Gastrocnemius medialis (tissue), 4 donors: Measurements from ENCODE around the gene PRIM2. TPM values are rescaled to one million over a fixed set of nuclear protein-coding genes. Genes with fewer than 3 reads are reported as not detected.
"Not testable (repeated sequence)": the region's sequence is repeated elsewhere in the genome, so short reads cannot be mapped to it uniquely, and the experiment has no call there.

Source experiments
- ATAC-seq, 2 donors: fragments of 150-250 bp; one replicate each; pipeline ENCODE4 v1.9.1; 2016
- DNase-seq, 2 donors: peaks; one replicate each; pipeline ENCODE4 v3.0.0-alpha.2; 2019
- H3K27ac ChIP-seq, 4 donors: fragments of 200-600 bp; sonication (generic); 1 replicate in 1 of 4; 2 replicates in 3 of 4; pipeline ENCODE4 v1.5.1; 2016 to 2018; ENCODE audit warnings: mild to moderate bottlenecking in 2 of 4, moderate library complexity in 1 of 4
- H3K27me3 ChIP-seq, 3 donors: fragments of 200-600 bp; sonication (generic) in 2 of 3; 1 replicate in 1 of 3; 2 replicates in 2 of 3; pipeline versions ENCODE4 v1.5.1 to v1.6.0; 2016 to 2019; ENCODE audit warnings: mild to moderate bottlenecking in 1 of 3, moderate library complexity in 1 of 3
- H3K36me3 ChIP-seq, 2 donors: fragments of 200-600 bp; sonication (generic) in 1 of 2; one replicate each; pipeline ENCODE4 v1.5.1; 2017 to 2018
- H3K4me1 ChIP-seq, 2 donors: fragments of 200-600 bp; sonication (generic) in 1 of 2; one replicate each; pipeline ENCODE4 v1.5.1; 2016 to 2017; ENCODE audit warnings: mild to moderate bottlenecking in 2 of 2
- H3K4me3 ChIP-seq, 4 donors: fragments of 200-600 bp; sonication (generic) in 3 of 4; 1 replicate in 1 of 4; 2 replicates in 3 of 4; pipeline ENCODE4 v1.5.1; 2016 to 2019; ENCODE audit warnings: mild to moderate bottlenecking in 2 of 4
- H3K9me3 ChIP-seq, 3 donors: fragments of 200-600 bp; sonication (generic) in 2 of 3; 1 replicate in 1 of 3; 2 replicates in 2 of 3; pipeline ENCODE4 v1.5.1; 2016 to 2019
- in situ Hi-C, 4 donors: fragments of 200-750 bp; cut with MboI; loops; one replicate each; pipeline versions ENCODE4 v1.15.0 to v1.8.0; 2017; ENCODE audit warnings: low sequenced_read_pairs in 4 of 4
- intact Hi-C: fragments of 100-400 bp; cut with DNase I; formaldehyde crosslinking; loops from one replicate; pipeline ENCODE4 v1.15.1; 2023; ENCODE audit warnings: low total_unique reads
- microRNA counts, 2 donors: library from miRNA; unstranded; fragments of <30 nt; microRNA quantifications; one replicate each; lab custom pipeline; 2016
- microRNA-seq, 2 donors: library from miRNA; unstranded; fragments of <30 nt; microRNA quantifications; one replicate each; pipeline ENCODE4, GENCODE V29; 2016; ENCODE audit warnings: borderline replicate concordance in 2 of 2
- total RNA-seq, 4 donors: library from RNA; depleted of rRNA; stranded (reverse); fragments of >200 nt; gene quantifications; one replicate each; pipeline versions ENCODE4 v1.1.0 to v1.2.3, GENCODE V29; 2016

The PRIM2 gene
- total RNA-seq, 4 donors from 2014 or later: 1.9 to 4.8 (median 3.8) TPM

DNA sequence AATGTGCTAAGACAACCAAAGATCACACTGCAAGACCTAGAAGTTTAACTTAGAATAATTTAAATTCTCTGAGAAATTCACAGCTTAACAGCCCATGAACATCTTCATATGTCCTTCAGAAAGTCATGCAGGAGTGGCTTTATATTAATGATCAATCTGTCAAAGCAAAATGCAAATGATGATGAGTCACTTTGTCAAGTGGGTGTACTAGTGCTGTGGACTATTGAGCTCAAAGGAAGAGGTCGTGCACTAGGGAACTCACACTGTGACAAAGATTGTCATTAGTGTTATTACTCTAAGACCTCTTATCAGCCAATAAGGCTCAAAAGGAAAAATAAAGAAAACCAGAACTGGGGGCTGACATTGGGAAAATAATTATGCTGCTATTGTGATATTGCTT lies 343.5 kb downstream of the PRIM2 start:
- in situ Hi-C loops, intact Hi-C loops, DNase-seq, H3K4me1 ChIP-seq, H3K36me3 ChIP-seq, ATAC-seq, H3K9me3 ChIP-seq, H3K27ac ChIP-seq, H3K4me3 ChIP-seq, H3K27me3 ChIP-seq: not testable (repeated sequence)

- in situ Hi-C loops: not testable (repeated sequence)
These were observed 350.7 kb downstream of the PRIM2 start for GRCh38 chr6:57668108-57668507.

GRCh38 chr6:57671237-57671636 lies 353.8 kb downstream of the PRIM2 start:
- in situ Hi-C loops, H3K4me3 ChIP-seq, intact Hi-C loops, H3K27me3 ChIP-seq, H3K36me3 ChIP-seq, ATAC-seq, H3K27ac ChIP-seq, H3K4me1 ChIP-seq, H3K9me3 ChIP-seq, DNase-seq: not testable (repeated sequence)

More at GRCh38 chr6:57668108-57668507, 350.7 kb downstream of the PRIM2 start:
- H3K4me3 ChIP-seq, H3K9me3 ChIP-seq, H3K36me3 ChIP-seq, H3K4me1 ChIP-seq, H3K27me3 ChIP-seq, DNase-seq, ATAC-seq, H3K27ac ChIP-seq, intact Hi-C loops: not testable (repeated sequence)

GRCh38 chr6:57671937-57672627 lies 354.7 kb downstream of the PRIM2 start:
- DNase-seq, intact Hi-C loops, ATAC-seq, H3K4me3 ChIP-seq, H3K27me3 ChIP-seq, H3K36me3 ChIP-seq, H3K27ac ChIP-seq, H3K9me3 ChIP-seq, in situ Hi-C loops, H3K4me1 ChIP-seq: not testable (repeated sequence)

DNA sequence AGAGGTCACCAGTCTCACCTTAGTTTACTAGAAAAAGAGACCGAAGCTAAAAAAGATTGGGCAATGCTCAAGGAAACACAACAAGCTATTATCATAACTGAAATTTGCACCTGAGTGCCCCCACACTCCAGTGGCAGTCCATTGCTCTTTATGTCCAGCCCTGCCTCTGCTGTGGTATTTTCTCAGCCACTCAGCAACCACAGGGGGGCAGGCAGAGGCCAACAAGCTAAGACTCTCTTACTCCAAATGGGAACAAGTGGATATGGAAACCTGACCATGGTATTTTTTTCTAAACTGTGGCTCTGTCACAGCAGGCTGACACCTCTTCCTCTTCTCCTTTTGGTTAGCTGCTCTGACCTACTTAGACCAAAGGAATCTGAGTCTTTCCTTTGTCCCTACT lies 355.9 kb downstream of the PRIM2 start:
- H3K9me3 ChIP-seq, H3K4me1 ChIP-seq, H3K4me3 ChIP-seq, ATAC-seq, intact Hi-C loops, H3K27ac ChIP-seq, H3K27me3 ChIP-seq, DNase-seq, H3K36me3 ChIP-seq, in situ Hi-C loops: not testable (repeated sequence)

- H3K27ac ChIP-seq, intact Hi-C loops, H3K36me3 ChIP-seq, H3K4me1 ChIP-seq, ATAC-seq, H3K9me3 ChIP-seq, DNase-seq, H3K4me3 ChIP-seq, in situ Hi-C loops, H3K27me3 ChIP-seq: not testable (repeated sequence)
These were observed 358.0 kb downstream of the PRIM2 start for GRCh38 chr6:57675386-57675785.

- H3K27ac ChIP-seq, H3K27me3 ChIP-seq, H3K4me1 ChIP-seq, DNase-seq, H3K4me3 ChIP-seq, H3K36me3 ChIP-seq, H3K9me3 ChIP-seq, intact Hi-C loops, in situ Hi-C loops, ATAC-seq: not testable (repeated sequence)
These were observed 379.0 kb downstream of the PRIM2 start for GRCh38 chr6:57696382-57696781.

MicroRNAs within 50 kb of the gene (microRNA counts, 767-probe panel; counts per million panel counts)
- microRNA hsa-miR-548u (lab: Ali Mortazavi, UCI): 356 to 448 counts per million in 2 donors

Small RNA genes lying within 50 kb of the gene (microRNA-seq; reads per million reads assigned to microRNA genes)
- gene MIR548U: 0 reads per million in 2 donors

Other genes starting within 250 kb of the PRIM2 start
- 10 to 100 TPM; 27.1 to 36.8 (median 28.0) TPM for gene ZNF451, start 227.4 kb upstream of the PRIM2 start, total RNA-seq
- gene BAG2, start 145.3 kb upstream of the PRIM2 start, total RNA-seq: 10 to 100 TPM in 2 of 4 donors, 1 to 10 TPM in 2; 6.7 to 15.7 (median 9.8) TPM
- gene RAB23, start 95.3 kb upstream of the PRIM2 start, total RNA-seq: 10 to 100 TPM in 3 of 4 donors, 1 to 10 TPM in 1; 8.7 to 18.5 (median 11.6) TPM